ENCODE measurements around the gene RARB.

Gene RARB

GRCh38 chr3:25621087-25621486 is 193.0 kb downstream of the RARB start:
- no peak for TF ChIP-seq CTCF (IDR thresholded peaks at IDR 0.05; ENCODE audit: borderline replicate concordance, insufficient read depth, low read depth, low read length)
- no peak overlapping the region for H3K4me3 ChIP-seq (ENCODE audit: low read depth, low read length)

DNA sequence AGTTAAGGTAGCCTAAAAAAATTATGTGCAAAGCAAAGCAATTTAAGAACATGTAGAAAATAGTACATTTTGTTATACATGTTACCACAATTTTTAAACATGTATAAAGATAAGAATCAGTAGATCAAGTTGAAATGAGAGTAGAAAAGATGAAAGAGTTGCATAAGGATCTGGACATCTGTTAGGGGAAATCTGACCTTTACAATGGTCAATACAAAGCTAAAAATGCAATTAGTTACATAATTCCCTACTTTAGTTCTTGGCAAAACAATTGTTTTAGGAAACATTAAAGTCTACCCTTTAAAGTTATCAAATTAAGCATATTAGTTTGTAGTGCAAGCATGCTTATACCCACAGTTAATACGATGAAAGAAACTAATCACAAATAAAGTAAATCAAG is 203.9 kb downstream of the RARB start:
- no peak for TF ChIP-seq CTCF (IDR thresholded peaks at IDR 0.05; ENCODE audit: borderline replicate concordance, insufficient read depth, low read depth, low read length)
- no peak overlapping the region for H3K4me3 ChIP-seq (ENCODE audit: low read depth, low read length)

- TF ChIP-seq CTCF (IDR thresholded peaks at IDR 0.05; ENCODE audit: borderline replicate concordance, insufficient read depth, low read depth, low read length), result no peak
Measured at GRCh38 chr3:25633919-25634318, 205.9 kb downstream of the RARB start.

GRCh38 chr3:25635038-25635437 is 207.0 kb downstream of the RARB start:
- no peak overlapping the region for H3K4me3 ChIP-seq (ENCODE audit: low read depth, low read length)
- TF ChIP-seq CTCF (IDR thresholded peaks at IDR 0.05; ENCODE audit: borderline replicate concordance, insufficient read depth, low read depth, low read length), result no peak

More at GRCh38 chr3:25633919-25634318, 205.9 kb downstream of the RARB start:
- H3K4me3 ChIP-seq (ENCODE audit: low read depth, low read length), result no peak overlapping the region

All from GM12875 (cell line).